Spleen (tissue), 11 donors: ENCODE results near the gene ATP2B2. TPM values are rescaled to one million over a fixed set of nuclear protein-coding genes. Genes with fewer than 3 reads are reported as not detected.

Experiments used
- DNase-seq: peaks from one replicate; pipeline ENCODE4 v3.0.0-alpha.2; 2020
- H3K27ac ChIP-seq, 8 donors: fragments of 200-600 bp; sonication (generic) in 7 of 8; 1 replicate in 4 of 8; 2 replicates in 4 of 8; pipeline versions ENCODE4 v1.5.0 to v1.8.0; 2016 to 2021; ENCODE audit warnings: inconsistent platforms in 4 of 8, mild to moderate bottlenecking in 4 of 8, moderate library complexity in 1 of 8
- H3K27me3 ChIP-seq, 7 donors: fragments of 200-600 bp; sonication (generic) in 6 of 7; replicated peaks in 1 of 7; 1 replicate in 4 of 7; 2 replicates in 3 of 7; pipeline versions ENCODE4 v1.5.0 to v1.8.0; 2016 to 2021; ENCODE audit warnings: inconsistent platforms in 3 of 7, mild to moderate bottlenecking in 1 of 7
- H3K36me3 ChIP-seq, 6 donors: fragments of 200-600 bp; sonication (generic) in 5 of 6; 1 replicate in 4 of 6; 2 replicates in 2 of 6; pipeline versions ENCODE4 v1.5.0 to v1.8.0; 2016 to 2021; ENCODE audit warnings: inconsistent platforms in 2 of 6
- H3K4me1 ChIP-seq, 6 donors: fragments of 200-600 bp; sonication (generic) in 5 of 6; 1 replicate in 3 of 6; 2 replicates in 3 of 6; pipeline versions ENCODE4 v1.5.0 to v1.8.0; 2016 to 2021; ENCODE audit warnings: inconsistent platforms in 3 of 6
- H3K4me3 ChIP-seq, 8 donors: fragments of 200-600 bp; sonication (generic) in 7 of 8; 1 replicate in 4 of 8; 2 replicates in 4 of 8; pipeline versions ENCODE4 v1.5.0 to v1.8.0; 2016 to 2021; ENCODE audit warnings: inconsistent platforms in 4 of 8, mild to moderate bottlenecking in 4 of 8, moderate library complexity in 2 of 8
- H3K9me3 ChIP-seq, 8 donors: fragments of 200-600 bp; sonication (generic) in 7 of 8; 1 replicate in 4 of 8; 2 replicates in 4 of 8; pipeline versions ENCODE4 v1.5.0 to v1.8.0; 2016 to 2021; ENCODE audit warnings: inconsistent platforms in 4 of 8
- POLR2A ChIP-seq, 3 donors: fragments of 450-650 bp; IDR thresholded peaks; one replicate each; pipeline ENCODE4 v1.5.1; 2017; ENCODE audit warnings: antibody characterized with exemption in 3 of 3, mild to moderate bottlenecking in 1 of 3
- POLR2AphosphoS5 ChIP-seq, 3 donors: sonication (generic); formaldehyde crosslinking; IDR thresholded peaks; one replicate each; pipeline ENCODE4 v1.5.1; 2017; ENCODE audit warnings: antibody characterized with exemption in 3 of 3
- WGBS, 5 donors: extraction: QIAGEN DNeasy Blood & Tissue Kit in 3 of 5; methylation state at CpG; one replicate each; pipeline versions ENCODE4 v1.1.5 to v1.1.7; 2013 to 2018; 5-methylcytosine and 5-hydroxymethylcytosine counted together
- intact Hi-C: fragments of 100-400 bp; cut with DNase I; formaldehyde crosslinking; loops from one replicate; pipeline ENCODE4 v1.15.0; 2023; ENCODE audit warnings: low total_unique reads
- polyA plus RNA-seq, 3 donors: library from polyadenylated mRNA; stranded (reverse); fragments of 200-250 nt; gene quantifications; one replicate each; pipeline ENCODE4 v1.2.1, GENCODE V29; 2013
- total RNA-seq, 7 donors: library from RNA; depleted of rRNA in 3 of 7; stranded (reverse); fragments of >200 nt in 3 of 7; fragmentation: NEBNext Ultra II Directional in 4 of 7; extraction: Animal tissue kit (Norgen Biotek cat#: 25700) in 4 of 7; gene quantifications; one replicate each; pipeline versions ENCODE4 v1.1.0 to v1.2.1, GENCODE V29; 2016 to 2021
- TF ChIP-seq, protein P1 (sequence below), 11 experiments: fragments of 200-600 bp in 7 of 11; fragments of 450-650 bp in 4 of 11; sonication (generic) in 4 of 11; IDR thresholded peaks in 8 of 11; conservative IDR thresholded peaks in 3 of 11; 1 replicate in 7 of 11; 2 replicates in 4 of 11; pipeline versions ENCODE4 v1.4.0 to v1.8.0; 2016 to 2021; ENCODE audit warnings: antibody characterized with exemption in 11 of 11, inconsistent platforms in 4 of 11, mild to moderate bottlenecking in 1 of 11
- donor health status: healthy with polysubstance abuse.
- donor health status: DM: no; HTN: no; CAD: no; lungs with moderate emphysema.
- donor health status: DM: no; HTN: no; CAD: no.
- donor health status: Bipolar disorder and iron deficiency.
- donor health status: healthy.
- donor health status: DM: no; HTN: no; CAD: no.
- donor health status: DM: yes; HTN: yes; CAD: no.

The ATP2B2 gene
- total and polyA plus RNA-seq, 10 donors = 0.02 to 1.5 (median 0.24) TPM; not detected in 2

DNA sequence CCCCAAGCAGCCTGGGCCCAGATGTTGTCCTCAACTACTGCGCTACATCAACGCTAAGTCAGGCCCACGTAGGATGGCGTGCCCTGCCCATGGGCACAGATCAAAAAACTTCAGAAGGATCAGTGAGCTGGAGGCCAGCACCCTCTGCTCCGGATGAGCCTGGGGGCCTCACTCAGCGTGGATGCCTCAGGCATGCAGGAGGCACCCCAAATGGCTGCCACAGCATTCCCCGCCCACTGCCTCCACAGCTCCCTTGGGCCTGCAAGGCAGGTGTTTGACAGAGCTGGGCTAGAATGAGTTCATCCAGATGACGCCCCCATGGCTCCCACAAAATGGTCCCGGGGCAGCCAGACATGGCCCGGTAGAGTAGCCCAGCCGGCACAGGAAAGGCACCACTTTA is 7.1 kb downstream of the ATP2B2 start:
- WGBS, 5 donors = 82 to 91% (median 90%) methylated on average over 4 to 11 of the region's 11 CpGs
- DNase-seq = no peak
- H3K27me3 ChIP-seq = peaks cover 0 to 8% (median 0%) of the 10 kb centered on the region in 7 donors
- intact Hi-C loops = no loop called here
- H3K4me3 ChIP-seq = no peak overlapping the region
- TF ChIP-seq, protein P1, sequence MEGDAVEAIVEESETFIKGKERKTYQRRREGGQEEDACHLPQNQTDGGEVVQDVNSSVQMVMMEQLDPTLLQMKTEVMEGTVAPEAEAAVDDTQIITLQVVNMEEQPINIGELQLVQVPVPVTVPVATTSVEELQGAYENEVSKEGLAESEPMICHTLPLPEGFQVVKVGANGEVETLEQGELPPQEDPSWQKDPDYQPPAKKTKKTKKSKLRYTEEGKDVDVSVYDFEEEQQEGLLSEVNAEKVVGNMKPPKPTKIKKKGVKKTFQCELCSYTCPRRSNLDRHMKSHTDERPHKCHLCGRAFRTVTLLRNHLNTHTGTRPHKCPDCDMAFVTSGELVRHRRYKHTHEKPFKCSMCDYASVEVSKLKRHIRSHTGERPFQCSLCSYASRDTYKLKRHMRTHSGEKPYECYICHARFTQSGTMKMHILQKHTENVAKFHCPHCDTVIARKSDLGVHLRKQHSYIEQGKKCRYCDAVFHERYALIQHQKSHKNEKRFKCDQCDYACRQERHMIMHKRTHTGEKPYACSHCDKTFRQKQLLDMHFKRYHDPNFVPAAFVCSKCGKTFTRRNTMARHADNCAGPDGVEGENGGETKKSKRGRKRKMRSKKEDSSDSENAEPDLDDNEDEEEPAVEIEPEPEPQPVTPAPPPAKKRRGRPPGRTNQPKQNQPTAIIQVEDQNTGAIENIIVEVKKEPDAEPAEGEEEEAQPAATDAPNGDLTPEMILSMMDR (IDR thresholded peaks at IDR 0.05 in 8 of 11, conservative IDR thresholded peaks at IDR 0.05 in 3 of 11) = no peak
- TF ChIP-seq POLR2A (IDR thresholded peaks at IDR 0.05) = no peak
- no peak for TF ChIP-seq POLR2AphosphoS5 (IDR thresholded peaks at IDR 0.05)
- no peak overlapping the region for H3K27ac ChIP-seq
- no peaks in the 10 kb centered on the region for H3K4me1 ChIP-seq
- H3K9me3 ChIP-seq = no peaks in the 10 kb centered on the region
- H3K36me3 ChIP-seq = no peaks in the 10 kb centered on the region

DNA sequence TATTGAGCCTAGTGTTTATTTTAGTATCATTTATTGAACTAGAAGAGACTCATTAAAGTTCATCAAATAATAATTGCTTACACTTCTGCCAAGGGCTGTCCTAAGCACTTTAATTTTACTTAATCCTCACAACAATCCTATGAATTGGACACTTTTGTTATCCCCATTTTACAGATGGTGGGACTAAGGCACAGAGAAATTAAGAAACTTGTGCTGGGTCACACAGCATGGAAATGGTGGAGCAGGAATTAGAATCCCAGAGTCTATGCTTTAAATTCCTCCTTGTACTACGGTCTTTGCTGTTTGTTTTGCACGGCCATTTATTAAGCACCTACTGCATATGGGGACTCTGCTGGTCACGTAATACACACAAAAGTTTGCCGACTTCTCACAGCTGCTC is 7.9 kb downstream of the ATP2B2 start:
- H3K4me1 ChIP-seq = no peaks in the 10 kb centered on the region
- intact Hi-C loops = no loop called here
- no peak overlapping the region for H3K4me3 ChIP-seq
- DNase-seq = no peak
- H3K27me3 ChIP-seq = no peaks in the 10 kb centered on the region
- 66 to 97% (median 77%) methylated on average over 4 of the region's 4 CpGs for WGBS, 5 donors
- H3K36me3 ChIP-seq = no peaks in the 10 kb centered on the region
- TF ChIP-seq POLR2A (IDR thresholded peaks at IDR 0.05) = no peak
- TF ChIP-seq POLR2AphosphoS5 (IDR thresholded peaks at IDR 0.05) = no peak
- TF ChIP-seq, protein P1 (IDR thresholded peaks at IDR 0.05 in 8 of 11, conservative IDR thresholded peaks at IDR 0.05 in 3 of 11) = no peak
- no peaks in the 10 kb centered on the region for H3K9me3 ChIP-seq
- no peak overlapping the region for H3K27ac ChIP-seq

DNA sequence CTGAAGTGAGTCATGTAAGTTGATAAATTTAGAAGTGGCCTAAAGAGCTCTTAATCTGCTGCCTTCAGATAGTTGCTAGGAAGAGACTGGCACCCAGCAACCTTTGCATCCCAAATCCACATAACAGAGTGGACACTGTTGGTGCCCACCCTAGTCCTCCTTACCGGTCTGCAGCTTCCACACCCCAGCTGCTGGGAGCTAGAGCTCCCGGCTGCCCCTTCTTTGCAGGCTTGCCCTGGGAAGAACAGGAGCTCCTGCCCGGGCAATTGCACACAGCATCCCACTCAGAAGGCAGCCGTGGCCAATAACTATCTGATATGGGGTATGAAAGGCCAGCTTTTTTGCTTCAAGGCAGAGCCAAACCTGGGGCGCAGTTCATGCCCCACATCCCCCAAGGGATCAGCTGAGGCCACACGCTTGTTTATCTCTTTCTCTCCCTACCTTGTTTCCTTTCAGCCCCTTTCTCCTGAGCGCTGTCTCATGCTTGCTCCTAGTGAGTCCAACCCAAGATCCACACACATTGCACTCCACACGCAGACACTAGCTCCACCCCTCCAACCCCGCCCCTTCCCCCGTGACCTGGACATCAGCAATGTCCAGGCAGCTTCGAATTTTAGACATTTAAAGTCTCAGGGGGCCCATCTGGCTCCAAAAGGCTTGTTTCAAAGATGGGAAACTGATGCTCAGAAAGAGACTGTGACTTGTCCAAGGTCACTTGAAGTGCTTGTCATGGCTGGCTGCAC is 9.1 kb downstream of the ATP2B2 start:
- no peak for TF ChIP-seq POLR2AphosphoS5 (IDR thresholded peaks at IDR 0.05)
- no peak for TF ChIP-seq POLR2A (IDR thresholded peaks at IDR 0.05)
- TF ChIP-seq, protein P1 (IDR thresholded peaks at IDR 0.05 in 8 of 11, conservative IDR thresholded peaks at IDR 0.05 in 3 of 11) = no peak
- Histone ChIP-seq H3K9me3 (no peaks in the 10 kb centered on the region), H3K27ac (no peak overlapping the region), H3K27me3 (no peaks in the 10 kb centered on the region), H3K4me1 (no peaks in the 10 kb centered on the region), H3K4me3 (no peak overlapping the region), H3K36me3 (no peaks in the 10 kb centered on the region)
- WGBS, 5 donors = 67 to 77% (median 69%) methylated on average over 10 to 11 of the region's 11 CpGs
- DNase-seq = no peak
- intact Hi-C loops = no loop called here

DNA sequence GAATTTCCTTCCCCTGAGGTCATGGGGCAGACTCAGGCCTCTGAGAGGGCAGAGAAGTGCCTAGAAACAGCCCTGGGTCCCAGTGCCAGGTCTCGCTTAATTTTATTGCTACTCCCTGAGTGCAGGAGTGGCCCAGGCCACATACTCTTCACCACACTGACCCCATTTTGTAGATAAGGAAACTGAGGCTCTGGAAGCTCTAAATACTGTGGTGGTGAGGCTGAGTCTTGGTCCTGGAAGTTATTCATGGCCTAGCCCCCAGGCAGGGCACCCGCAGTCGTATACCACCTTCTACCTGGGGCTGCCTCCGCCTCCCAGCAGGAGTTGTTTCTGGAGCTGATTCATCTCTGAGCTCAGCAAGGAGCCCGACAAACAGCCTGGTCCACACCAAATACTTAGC is 9.8 kb downstream of the ATP2B2 start:
- Histone ChIP-seq H3K9me3 (no peaks in the 10 kb centered on the region), H3K4me3 (no peak overlapping the region), H3K27me3 (no peaks in the 10 kb centered on the region), H3K36me3 (no peaks in the 10 kb centered on the region), H3K27ac (no peak overlapping the region), H3K4me1 (no peaks in the 10 kb centered on the region)
- WGBS, 5 donors = 55 to 92% (median 77%) methylated on average over 5 of the region's 5 CpGs
- DNase-seq = no peak
- no peak for TF ChIP-seq POLR2A (IDR thresholded peaks at IDR 0.05)
- TF ChIP-seq POLR2AphosphoS5 (IDR thresholded peaks at IDR 0.05) = no peak
- TF ChIP-seq, protein P1 (IDR thresholded peaks at IDR 0.05 in 8 of 11, conservative IDR thresholded peaks at IDR 0.05 in 3 of 11) = no peak
- intact Hi-C loops = no loop called here
